SHP77 (cell line): ENCODE measurements around the gene ADISSP.

Source experiments
- DNase-seq, 2 experiments: peaks; one replicate each; lab custom pipeline; 2025; lab: John Stamatoyannopoulos, UW

The ADISSP gene

DNA sequence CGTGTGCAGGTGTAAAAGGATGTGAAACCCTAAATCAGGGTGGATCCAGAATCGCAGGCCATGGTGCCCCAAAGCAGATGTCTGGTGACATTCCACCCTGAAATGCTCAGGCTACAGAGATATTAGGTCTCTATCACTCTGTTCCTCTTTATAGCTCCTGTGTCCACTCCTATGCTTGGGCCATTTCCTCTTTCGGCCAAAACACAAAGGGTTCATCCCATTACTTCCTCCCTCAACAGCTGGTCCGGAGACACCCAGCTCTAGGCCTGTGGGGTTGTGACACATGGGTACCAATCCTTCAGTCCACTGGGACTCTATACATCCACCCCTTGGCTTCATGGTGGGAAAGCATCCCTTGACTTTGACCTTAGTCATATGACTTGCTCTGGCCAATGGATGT lies 53.5 kb downstream of the ADISSP start:
- no peak for DNase-seq

DNA sequence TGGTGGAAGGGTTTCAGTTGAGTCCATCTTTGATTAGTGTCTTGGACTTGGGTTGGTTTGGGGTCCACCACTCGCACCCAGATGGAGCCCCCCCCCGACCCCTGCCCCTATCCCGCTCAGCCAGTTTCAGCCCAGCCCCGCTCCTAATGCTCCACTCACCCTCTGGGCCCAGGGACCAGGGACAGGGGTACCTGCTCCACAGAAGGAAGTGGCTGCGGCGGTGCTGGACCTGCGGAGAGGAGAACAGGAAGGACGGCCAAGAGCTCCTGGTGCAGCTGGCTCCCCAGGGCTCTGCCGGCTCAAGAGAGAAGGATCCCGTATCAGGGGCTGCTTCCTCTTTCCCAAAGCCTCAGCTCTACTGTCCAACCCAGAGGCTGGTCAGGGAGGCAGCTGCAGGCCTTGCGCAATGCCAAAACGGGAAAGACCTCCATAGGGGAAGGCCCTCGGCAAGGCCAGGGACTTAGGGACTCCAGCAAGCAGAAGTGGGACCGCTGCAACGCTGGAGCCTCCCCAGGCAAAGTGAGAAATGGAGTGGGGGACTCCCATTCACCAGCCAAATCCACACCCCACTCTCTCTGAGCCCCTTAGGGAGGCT lies 55.2 kb downstream of the ADISSP start, which contains the start of gene SIGLEC1:
Gene SIGLEC1 (minus strand): TSS at position 322 of the 595 bp plus-strand sequence. CDS start 5,472 bp downstream, outside the sequence.
- no peak for DNase-seq

DNA sequence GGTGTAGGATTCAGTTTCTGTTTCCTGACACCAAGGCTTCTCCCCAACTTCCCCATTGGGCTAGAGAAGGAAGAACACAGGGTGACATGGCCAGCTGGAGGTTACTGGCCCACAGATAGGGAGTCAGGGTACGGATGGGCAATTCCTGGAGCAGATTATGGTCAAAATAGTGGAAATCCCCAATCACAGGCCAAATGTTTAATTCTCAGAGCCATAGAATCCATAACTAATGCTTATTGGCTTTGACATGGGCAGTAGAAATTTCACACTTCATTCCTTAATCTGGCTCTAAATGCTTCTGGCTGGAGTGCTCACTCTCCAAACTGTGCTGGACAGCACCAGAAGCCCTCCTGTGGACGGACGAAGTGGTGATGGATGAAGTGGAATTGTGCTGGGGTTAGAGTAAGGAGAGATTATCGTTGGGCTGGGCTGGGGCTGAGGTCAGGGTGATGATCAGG lies 56.0 kb downstream of the ADISSP start:
- no peak for DNase-seq

DNA sequence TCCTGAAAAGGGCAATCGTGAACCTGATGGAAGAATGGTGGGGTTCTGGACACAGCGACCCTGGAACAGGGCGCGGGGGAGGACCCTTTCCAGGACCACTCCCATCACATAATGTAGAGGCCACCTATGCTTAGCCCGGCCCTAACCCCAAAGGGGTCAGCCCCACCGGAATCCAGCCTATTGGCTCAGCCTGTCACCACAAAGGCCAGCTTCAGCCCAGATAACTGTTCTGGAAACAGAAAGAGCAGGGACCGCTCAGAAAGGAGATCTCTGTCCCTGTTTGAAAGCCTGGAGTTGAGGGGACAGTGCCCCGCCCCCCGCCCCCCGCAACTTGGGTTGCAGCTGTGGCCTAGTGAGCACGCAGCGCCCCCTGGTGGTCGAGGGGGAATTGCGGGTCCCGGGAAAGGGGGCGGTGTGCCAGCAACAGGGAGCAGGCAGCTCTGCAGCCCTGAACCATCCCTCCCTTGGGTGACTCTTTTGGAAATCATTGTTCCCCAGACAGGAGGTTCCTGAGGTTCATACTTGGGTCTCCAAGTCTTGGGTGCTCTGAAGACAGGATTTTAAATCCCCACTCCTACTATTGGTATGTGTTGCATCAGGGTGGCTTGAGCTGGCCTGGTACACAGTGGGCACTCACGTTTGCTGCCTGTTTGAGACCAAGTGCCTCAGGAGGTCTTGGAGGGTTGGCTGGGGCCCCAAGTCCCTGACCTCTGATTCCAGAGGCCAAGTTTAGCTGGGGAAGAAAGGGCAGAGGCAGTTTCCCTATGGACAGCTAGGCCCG lies 56.7 kb downstream of the ADISSP start:
- DNase-seq: peak; percentile 11 to 29

DNA sequence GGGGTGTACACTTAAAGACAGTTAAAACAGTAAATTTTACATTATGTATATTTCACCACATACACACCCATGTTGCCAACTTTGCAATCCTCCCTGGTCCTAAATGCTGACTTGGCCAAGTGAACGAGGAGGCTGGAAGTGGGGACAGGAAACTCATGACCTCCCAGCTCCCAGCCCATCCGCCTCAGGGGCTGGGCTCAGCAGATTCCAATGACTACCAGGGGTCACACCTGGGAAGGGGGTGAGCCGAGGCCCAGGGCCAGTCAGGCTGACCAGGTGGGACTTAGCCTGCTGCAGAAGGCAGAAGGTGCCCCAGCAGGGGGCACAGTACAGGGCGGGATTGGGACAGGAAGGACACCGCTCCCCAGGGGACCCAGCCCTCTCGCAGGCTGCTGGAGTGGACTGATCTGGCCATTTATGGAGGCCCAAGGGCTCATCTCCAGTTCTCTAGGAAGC lies 57.5 kb downstream of the ADISSP start:
- DNase-seq: no peak

DNA sequence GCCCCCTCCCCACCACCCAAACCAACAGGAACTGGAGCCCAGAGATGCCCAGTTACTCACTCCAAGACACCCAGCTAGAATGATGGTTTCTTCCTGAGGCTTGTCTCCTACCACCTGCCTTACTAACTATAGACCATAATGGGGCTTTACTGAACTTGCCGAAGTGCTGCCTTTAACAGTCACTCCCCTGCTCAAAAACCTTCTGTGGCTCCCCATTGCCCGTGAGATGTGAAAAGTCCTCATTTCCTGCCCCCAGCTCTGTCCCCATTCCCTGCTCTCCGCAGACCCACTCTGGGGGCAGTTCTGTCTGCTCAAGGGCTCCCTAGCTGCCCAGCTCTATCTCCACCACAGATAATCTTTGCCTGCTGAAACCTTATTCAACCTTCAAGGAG lies 60.0 kb downstream of the ADISSP start:
- DNase-seq: no peak

DNA sequence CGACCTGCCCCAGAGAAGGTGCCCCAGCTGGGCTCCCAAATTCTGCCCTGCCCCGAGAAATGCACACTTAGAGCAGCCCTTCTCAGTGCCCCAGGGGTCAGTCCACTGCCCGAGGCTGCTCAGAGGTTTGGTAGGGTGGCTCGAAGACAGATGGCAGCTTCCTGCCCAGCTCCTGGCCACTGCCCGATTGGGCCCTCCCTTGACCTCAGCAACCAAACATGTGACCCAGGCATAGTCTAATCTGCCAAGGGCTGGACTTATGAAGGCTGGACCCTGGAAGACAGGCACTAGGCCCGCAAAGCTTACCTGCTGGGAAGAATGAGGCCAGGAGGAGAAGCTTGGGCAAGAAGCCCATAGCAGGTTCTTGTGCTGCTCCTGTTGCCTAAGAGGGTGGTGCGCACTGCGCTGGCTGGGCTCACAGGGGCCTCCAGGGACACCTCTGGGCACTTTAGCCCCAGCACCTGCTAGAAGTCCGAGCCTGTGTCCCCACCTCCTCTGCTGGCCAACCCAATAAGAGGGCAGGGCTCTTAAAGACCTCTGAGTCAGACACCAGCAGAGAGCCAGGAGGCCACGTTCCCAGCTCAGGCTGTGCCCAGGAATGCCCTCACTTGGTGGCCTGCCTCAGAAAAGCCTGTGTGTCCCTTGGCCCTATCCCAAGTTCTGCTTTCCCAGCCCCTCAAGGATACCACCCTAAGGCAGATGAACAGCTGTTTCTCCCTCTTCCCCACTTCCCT lies 60.6 kb downstream of the ADISSP start:
- DNase-seq: no peak

DNA sequence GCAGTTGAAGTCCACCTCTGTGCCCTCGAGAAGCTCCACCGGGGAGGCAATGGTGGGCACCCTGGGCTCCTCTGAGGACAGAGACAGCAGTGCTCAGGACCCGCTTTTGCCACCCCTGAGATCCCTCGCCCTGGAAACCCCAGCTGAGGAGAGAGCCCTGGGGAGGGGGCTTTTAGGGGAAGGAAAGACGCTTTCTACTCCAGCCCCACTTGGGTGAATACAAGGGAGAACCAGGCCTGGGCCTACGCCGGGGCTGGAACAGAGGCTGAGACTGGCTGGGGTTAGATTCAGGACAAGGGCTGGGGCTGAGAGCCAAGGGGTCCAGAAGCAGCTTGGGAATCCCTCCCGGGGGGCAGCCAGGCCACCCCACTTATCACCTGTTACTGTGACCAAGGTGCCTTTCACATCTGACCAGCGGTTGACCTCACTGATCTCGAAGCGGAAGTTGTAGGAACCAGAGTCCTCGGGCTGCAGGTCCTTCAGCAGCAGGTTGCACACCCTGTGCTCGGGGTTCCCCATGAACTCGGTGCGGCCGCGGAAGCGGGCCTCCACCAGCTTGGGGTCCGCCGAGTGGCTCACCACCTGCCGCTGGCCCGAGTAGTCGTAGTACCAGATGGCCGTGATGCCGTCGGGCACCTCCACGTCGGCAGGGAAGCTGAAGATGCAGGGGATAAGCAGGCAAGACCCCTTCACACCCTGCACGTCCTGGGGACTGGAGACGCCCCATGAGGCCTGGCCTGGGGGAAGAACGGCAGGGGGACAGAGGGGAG lies 61.4 kb downstream of the ADISSP start:
- DNase-seq: no peak

DNA sequence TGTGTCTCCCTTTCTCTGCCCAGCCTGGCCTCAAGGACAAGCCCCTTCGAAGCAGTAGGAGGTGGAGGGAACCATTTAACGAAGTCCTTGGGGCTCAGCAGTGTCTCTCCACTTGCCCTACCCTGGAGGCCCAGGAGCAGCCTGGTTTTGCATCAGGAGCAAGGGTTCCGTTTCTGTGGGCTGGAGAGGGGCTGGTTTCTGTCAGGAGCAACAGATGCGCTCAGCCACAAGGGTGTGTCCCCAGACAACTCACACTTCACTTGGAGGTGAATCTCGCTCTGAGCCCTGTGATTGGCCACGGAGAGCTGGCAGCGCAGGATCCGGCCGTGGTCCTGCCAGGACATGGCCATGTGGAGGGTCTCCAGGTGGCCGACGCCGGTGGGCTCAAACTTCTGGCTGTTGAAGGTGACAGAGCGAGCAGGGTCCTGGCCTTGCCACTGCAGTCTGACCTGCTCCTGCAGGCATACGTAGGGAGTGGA lies 62.0 kb downstream of the ADISSP start:
- no peak for DNase-seq

DNA sequence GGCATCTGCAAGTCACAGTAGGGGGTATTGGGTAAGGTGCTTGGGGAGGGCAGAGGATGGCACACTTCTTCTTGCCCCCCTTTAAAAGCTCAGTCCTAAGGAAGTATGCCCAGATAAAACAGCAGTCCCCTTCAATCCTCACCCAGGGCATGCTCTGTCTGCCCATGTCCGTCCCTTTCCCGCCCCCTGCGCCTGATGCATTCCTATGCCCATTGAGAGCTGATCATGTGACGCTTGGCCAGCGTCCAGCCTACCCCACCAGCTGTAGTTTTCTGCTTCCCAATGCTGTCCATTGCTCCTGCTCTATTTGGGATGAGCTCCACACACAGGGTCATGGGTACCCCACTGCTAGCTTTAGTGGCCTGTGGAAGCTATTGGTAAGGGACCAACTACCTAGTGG lies 63.5 kb downstream of the ADISSP start:
- DNase-seq: no peak
